ENCODE measurements around the gene ZBTB7C. TPM values are rescaled to one million over a fixed set of nuclear protein-coding genes. Genes with fewer than 3 reads are reported as not detected.

ZBTB7C gene
- total RNA-seq, 1 experiment from 2014 or later: 0.33 TPM

- Mint-ChIP-seq H3K27me3 (ENCODE audit: low read depth) (peaks cover 77% of the 10 kb centered on the region), H3K27ac (no peak overlapping the region), H3K4me3 (peak overlapping the region in 1 of 2 experiments; percentile 73; a peak in 1 of 5 replicates), H3K4me1 (peaks cover 36 to 64% of the 10 kb centered on the region in 2 experiments), H3K9me3 (no peaks in the 10 kb centered on the region; a peak in 1 of 5 replicates), H3K36me3 (ENCODE audit: insufficient read depth in 1 of 3, low read depth in 3 of 3) (no peaks in the 10 kb centered on the region)
- H2BK5ac ChIP-seq (ENCODE audit: insufficient read length, low read length): no peak overlapping the region
- H3K9me3 ChIP-seq (ENCODE audit: control insufficient read depth, low read depth, low read length): no peaks in the 10 kb centered on the region
- H3K4me2 ChIP-seq (ENCODE audit: insufficient read depth, insufficient read length, low read length): no peak overlapping the region
- H3K56ac ChIP-seq (ENCODE audit: insufficient read length, low read depth, low read length): no peak overlapping the region
- H4K5ac ChIP-seq (ENCODE audit: insufficient read length, low read depth, low read length): no peak overlapping the region
- H3K27me3 ChIP-seq (ENCODE audit: insufficient read depth, low read length): peaks cover 24% of the 10 kb centered on the region; the same call in 1 of the 2 replicates
- no peak overlapping the region for H3K18ac ChIP-seq (ENCODE audit: insufficient read length, low read depth, low read length)
- H3K23ac ChIP-seq (ENCODE audit: insufficient read length, low read depth, low read length): no peak overlapping the region
- no peaks in the 10 kb centered on the region for H3K79me2 ChIP-seq (ENCODE audit: insufficient read depth, low read length)
- no peak overlapping the region for H2BK20ac ChIP-seq (ENCODE audit: low read depth, low read length, poor library complexity, severe bottlenecking)
- H2AK5ac ChIP-seq (ENCODE audit: insufficient read length, low read length): no peak overlapping the region
- no peak overlapping the region for H3K4ac ChIP-seq (ENCODE audit: low read depth, low read length)
- no peak overlapping the region for H4K91ac ChIP-seq (ENCODE audit: insufficient read length, low read depth, low read length)
- H2BK12ac ChIP-seq (ENCODE audit: insufficient read length, low read depth, low read length): no peak overlapping the region
- peaks cover 9% of the 10 kb centered on the region for H3K23me2 ChIP-seq (ENCODE audit: insufficient read length, low read depth, low read length, poor library complexity, severe bottlenecking)
- TF ChIP-seq CTCF (conservative IDR thresholded peaks at IDR 0.05): peak; percentile 25; the same call in 2 of the 3 replicates
- no peak overlapping the region for H2BK15ac ChIP-seq (ENCODE audit: low read depth, low read length)
- H4K20me1 ChIP-seq (ENCODE audit: control insufficient read depth, insufficient read depth, insufficient read length): no peaks in the 10 kb centered on the region
- H3T11ph ChIP-seq (ENCODE audit: low read length): no peak overlapping the region
- no peak overlapping the region for H3K9ac ChIP-seq (ENCODE audit: extremely low read depth, insufficient read length, low read length)
- peaks cover 9% of the 10 kb centered on the region; the same call in 1 of the 2 replicates for H3K4me1 ChIP-seq (ENCODE audit: insufficient read depth, low read length)
- H4K8ac ChIP-seq (replicated peaks; ENCODE audit: insufficient read length, low read depth, low read length): no peak overlapping the region
- no peak overlapping the region for H3K27ac ChIP-seq (ENCODE audit: insufficient read length, low read depth, low read length)
- no peak overlapping the region for H2BK120ac ChIP-seq (ENCODE audit: low read depth, low read length, poor library complexity, severe bottlenecking)
- WGBS (ENCODE audit: extremely low coverage, insufficient read length, low lambda C conversion rate): no CpG with 5 or more reads among the region's 4 CpGs
- H3K79me1 ChIP-seq (ENCODE audit: insufficient read depth, low read depth, low read length, poor library complexity, severe bottlenecking): no peaks in the 10 kb centered on the region
- no peak for DNase-seq
- H2AFZ ChIP-seq (ENCODE audit: low read length): no peak overlapping the region
- H3K14ac ChIP-seq (ENCODE audit: insufficient read depth, low read length): no peak overlapping the region; the same call in 1 of the 2 replicates
These were observed 271.0 kb downstream of the ZBTB7C start for GRCh38 chr18:48138210-48138609.

Data from H9 (cell line).